Kidney (tissue), 14 donors: ENCODE results near the gene GPC5. TPM values are rescaled to one million over a fixed set of nuclear protein-coding genes. Genes with fewer than 3 reads are reported as not detected.
"Not testable (repeated sequence)": the region's sequence is repeated elsewhere in the genome, so short reads cannot be mapped to it uniquely, and the experiment has no call there.

Experiments used
- DNase-seq, 5 donors: peaks; one replicate each; pipeline ENCODE4 v3.0.0-alpha.2; 2013 to 2020
- FAIRE-seq: peaks from 2 replicates; lab custom pipeline; 2012; peaks lifted over from hg19 to GRCh38; lab: Jason Lieb, UNC
- H3K27ac ChIP-seq, 2 donors: one replicate each; pipeline ENCODE4 v1.7.0; 2013; ENCODE audit warnings: low read depth in 2 of 2, low read length in 2 of 2, inconsistent platforms in 1 of 2
- H3K27me3 ChIP-seq: one replicate; pipeline ENCODE4 v1.7.1; 2013; ENCODE audit warnings: low read length, inconsistent platforms; ENCODE audit not compliant: control insufficient read depth, insufficient read depth
- H3K36me3 ChIP-seq, 3 donors: one replicate each; pipeline versions ENCODE4 v1.7.0 to v1.7.1; 2013; ENCODE audit warnings: low read length in 3 of 3, control low read depth in 1 of 3, inconsistent platforms in 1 of 3; ENCODE audit not compliant: insufficient read depth in 3 of 3, control insufficient read depth in 2 of 3
- H3K4me1 ChIP-seq, 3 donors: one replicate each; pipeline versions ENCODE4 v1.7.0 to v1.7.1; 2013; ENCODE audit warnings: low read length in 3 of 3, inconsistent platforms in 1 of 3, low read depth in 1 of 3; ENCODE audit not compliant: control insufficient read depth in 2 of 3, insufficient read depth in 2 of 3
- H3K4me3 ChIP-seq, 3 donors: one replicate each; pipeline versions ENCODE4 v1.7.0 to v1.8.1; 2013; ENCODE audit warnings: low read length in 3 of 3, control low read depth in 1 of 3, inconsistent platforms in 1 of 3
- H3K9ac ChIP-seq, 3 donors: one replicate each; pipeline versions ENCODE4 v1.7.0 to v1.7.1; 2013; ENCODE audit warnings: low read length in 3 of 3, control low read depth in 1 of 3, inconsistent platforms in 1 of 3
- H3K9me3 ChIP-seq, 3 donors: one replicate each; pipeline versions ENCODE4 v1.7.0 to v1.7.1; 2013; ENCODE audit warnings: low read length in 3 of 3, control low read depth in 1 of 3, inconsistent platforms in 1 of 3; ENCODE audit not compliant: control insufficient read depth in 2 of 3, insufficient read depth in 1 of 3
- intact Hi-C: fragments of 100-400 bp; cut with DNase I; formaldehyde crosslinking; loops from one replicate; pipeline ENCODE4 v1.11.1; 2022
- polyA plus RNA-seq: library from polyadenylated mRNA; stranded (reverse); fragments of 350-450 nt; fragmentation: Illumina TruSeq; extraction: RNeasy Lipid Tissue Mini Kit (QIAGEN cat#74804); gene quantifications from one replicate; pipeline ENCODE4 v1.2.3, GENCODE V29; 2014; ENCODE audit warnings: low read depth, low replicate concordance; ENCODE audit not compliant: insufficient read depth
- total RNA-seq: library from RNA; stranded (reverse); fragmentation: NEBNext Ultra II Directional; extraction: Animal tissue kit (Norgen Biotek cat#: 25700); gene quantifications from one replicate; pipeline ENCODE4 v1.2.1, GENCODE V29; 2021
- TF ChIP-seq, protein P1 (sequence below): IDR thresholded peaks from 3 replicates; pipeline ENCODE4 v1.5.1; 2012; ENCODE audit warnings: mild to moderate bottlenecking, moderate library complexity, borderline replicate concordance; ENCODE audit not compliant: insufficient read depth; ENCODE audit errors: extremely low read depth
- donor health status: control.
- donor health status: control.
- donor health status: control.
- donor health status: control.
- donor health status: control.
- donor health status: DM: yes; HTN: yes; CAD: no.
- donor health status: Normal renal cell carcinoma (clear cell type).

The GPC5 gene
- total and polyA plus RNA-seq, 2 donors from 2014 or later: 0.47 to 6.8 TPM

DNA sequence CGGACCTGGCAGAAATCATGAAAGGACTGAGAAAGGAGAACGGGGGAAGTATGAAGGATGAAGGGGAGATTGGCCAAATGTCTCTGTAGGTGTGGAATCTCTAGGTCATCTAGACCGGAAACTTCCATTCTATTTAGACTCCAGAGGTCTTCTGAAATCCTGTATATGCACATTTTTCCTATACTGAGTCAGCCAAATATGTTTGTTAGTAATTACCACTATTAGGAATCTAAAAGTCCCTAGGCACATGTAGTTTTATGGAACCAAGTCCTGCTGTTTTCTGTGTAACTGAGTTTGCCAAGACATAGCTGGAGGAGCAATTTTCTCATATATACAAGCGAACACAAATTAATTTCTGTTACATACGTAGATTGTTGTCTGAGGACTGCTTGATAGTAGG, 498.1 kb downstream of the GPC5 start:
- Histone ChIP-seq H3K9me3 (no peaks in the 10 kb centered on the region), H3K36me3 (no peaks in the 10 kb centered on the region), H3K27me3 (no peaks in the 10 kb centered on the region), H3K4me3 (no peak overlapping the region), H3K4me1 (no peaks in the 10 kb centered on the region), H3K9ac (no peak overlapping the region), H3K27ac (no peak overlapping the region)
- DNase-seq (no peak), FAIRE-seq (no peak)
- TF ChIP-seq, protein P1, sequence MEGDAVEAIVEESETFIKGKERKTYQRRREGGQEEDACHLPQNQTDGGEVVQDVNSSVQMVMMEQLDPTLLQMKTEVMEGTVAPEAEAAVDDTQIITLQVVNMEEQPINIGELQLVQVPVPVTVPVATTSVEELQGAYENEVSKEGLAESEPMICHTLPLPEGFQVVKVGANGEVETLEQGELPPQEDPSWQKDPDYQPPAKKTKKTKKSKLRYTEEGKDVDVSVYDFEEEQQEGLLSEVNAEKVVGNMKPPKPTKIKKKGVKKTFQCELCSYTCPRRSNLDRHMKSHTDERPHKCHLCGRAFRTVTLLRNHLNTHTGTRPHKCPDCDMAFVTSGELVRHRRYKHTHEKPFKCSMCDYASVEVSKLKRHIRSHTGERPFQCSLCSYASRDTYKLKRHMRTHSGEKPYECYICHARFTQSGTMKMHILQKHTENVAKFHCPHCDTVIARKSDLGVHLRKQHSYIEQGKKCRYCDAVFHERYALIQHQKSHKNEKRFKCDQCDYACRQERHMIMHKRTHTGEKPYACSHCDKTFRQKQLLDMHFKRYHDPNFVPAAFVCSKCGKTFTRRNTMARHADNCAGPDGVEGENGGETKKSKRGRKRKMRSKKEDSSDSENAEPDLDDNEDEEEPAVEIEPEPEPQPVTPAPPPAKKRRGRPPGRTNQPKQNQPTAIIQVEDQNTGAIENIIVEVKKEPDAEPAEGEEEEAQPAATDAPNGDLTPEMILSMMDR: no peak
- intact Hi-C loops: no loop called here

DNA sequence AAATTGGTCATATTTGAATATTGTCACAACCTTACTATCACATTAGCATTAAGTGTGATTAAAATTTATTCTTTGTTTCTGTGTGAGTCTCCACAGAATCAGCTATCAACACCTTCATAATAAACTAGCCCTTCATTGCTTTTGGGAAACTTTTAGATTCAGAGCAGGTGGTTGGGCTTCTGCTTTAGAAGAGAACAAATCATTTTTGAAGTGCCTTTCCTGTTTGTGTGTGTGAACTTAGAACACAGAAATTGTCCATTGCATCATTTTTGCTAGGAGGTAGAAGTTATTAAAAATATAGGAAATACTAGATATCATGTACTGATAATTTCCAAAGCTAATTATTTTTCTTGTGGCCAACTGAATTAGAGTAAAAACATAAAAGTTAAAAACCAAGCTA, 500.6 kb downstream of the GPC5 start:
- H3K36me3 ChIP-seq, H3K9ac ChIP-seq, H3K27ac ChIP-seq, intact Hi-C loops, H3K4me1 ChIP-seq, H3K9me3 ChIP-seq, H3K27me3 ChIP-seq, FAIRE-seq, H3K4me3 ChIP-seq: not testable (repeated sequence)
- DNase-seq: peak in 1 of 5 donors; percentile 7

DNA sequence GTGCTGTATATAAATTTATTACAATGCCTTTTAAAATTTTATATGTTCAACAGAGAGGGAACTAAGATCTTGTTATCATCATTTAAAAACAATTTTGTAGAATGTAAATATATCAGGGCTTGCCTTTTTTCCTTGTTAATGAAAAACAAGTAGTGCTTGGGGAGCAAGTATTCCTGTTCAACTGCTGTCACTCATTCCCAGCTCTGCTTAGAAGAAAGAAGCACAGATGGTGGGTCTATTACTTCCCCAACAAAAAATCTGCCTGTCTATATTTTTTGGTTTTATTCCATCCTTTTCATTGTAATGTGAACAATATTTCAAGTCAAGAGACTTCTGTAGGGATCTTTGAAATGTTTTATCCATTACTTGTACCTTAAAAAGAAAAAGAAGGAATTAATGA, 503.9 kb downstream of the GPC5 start:
- Histone ChIP-seq H3K36me3 (no peaks in the 10 kb centered on the region), H3K27me3 (no peaks in the 10 kb centered on the region), H3K4me3 (no peak overlapping the region), H3K9me3 (no peaks in the 10 kb centered on the region), H3K4me1 (no peaks in the 10 kb centered on the region), H3K9ac (no peak overlapping the region), H3K27ac (no peak overlapping the region)
- no peak for FAIRE-seq
- no peak for DNase-seq
- TF ChIP-seq, protein P1: no peak
- intact Hi-C loops: no loop called here

DNA sequence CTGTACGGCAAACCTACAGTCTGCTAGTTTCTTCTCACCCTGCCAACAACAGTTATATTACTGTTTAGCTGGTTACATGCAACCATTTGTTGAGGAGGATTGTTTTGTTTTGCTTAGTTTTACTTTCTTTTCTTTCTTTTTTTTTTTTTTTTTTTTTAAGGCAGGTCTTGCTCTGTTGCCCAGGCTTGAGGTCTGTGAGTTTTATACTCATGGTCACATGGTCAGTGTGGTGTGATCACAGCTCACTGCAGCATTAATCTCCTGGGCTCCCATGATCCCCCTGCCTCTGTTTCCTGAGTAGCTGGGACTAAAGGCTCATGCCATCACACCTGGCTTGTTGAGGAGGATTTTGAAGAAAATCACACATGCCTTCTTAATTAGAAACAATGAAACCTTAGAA, 505.6 kb downstream of the GPC5 start:
- intact Hi-C loops: no loop called here
- Histone ChIP-seq H3K4me3 (no peak overlapping the region), H3K9ac (no peak overlapping the region), H3K4me1 (no peaks in the 10 kb centered on the region), H3K9me3 (no peaks in the 10 kb centered on the region), H3K36me3 (no peaks in the 10 kb centered on the region), H3K27me3 (no peaks in the 10 kb centered on the region), H3K27ac (no peak overlapping the region)
- DNase-seq (no peak), FAIRE-seq (no peak)
- TF ChIP-seq, protein P1: no peak
